GM23248 (cell line): ENCODE measurements around the gene INTS3.

ENCODE experiments used
- EZH2 ChIP-seq: fragments of 200-600 bp; sonication (generic); IDR thresholded peaks from 2 replicates; pipeline ENCODE4 v1.6.1; 2018; ENCODE audit warnings: antibody characterized with exemption, mild to moderate bottlenecking; ENCODE audit not compliant: insufficient read depth, poor library complexity, severe bottlenecking
- EZH2phosphoT487 ChIP-seq: fragments of 200-600 bp; sonication (generic); IDR thresholded peaks from 2 replicates; pipeline ENCODE4 v1.6.1; 2018; ENCODE audit warnings: antibody characterized with exemption, moderate library complexity, mild to moderate bottlenecking, low read depth; ENCODE audit not compliant: insufficient read depth

DNA sequence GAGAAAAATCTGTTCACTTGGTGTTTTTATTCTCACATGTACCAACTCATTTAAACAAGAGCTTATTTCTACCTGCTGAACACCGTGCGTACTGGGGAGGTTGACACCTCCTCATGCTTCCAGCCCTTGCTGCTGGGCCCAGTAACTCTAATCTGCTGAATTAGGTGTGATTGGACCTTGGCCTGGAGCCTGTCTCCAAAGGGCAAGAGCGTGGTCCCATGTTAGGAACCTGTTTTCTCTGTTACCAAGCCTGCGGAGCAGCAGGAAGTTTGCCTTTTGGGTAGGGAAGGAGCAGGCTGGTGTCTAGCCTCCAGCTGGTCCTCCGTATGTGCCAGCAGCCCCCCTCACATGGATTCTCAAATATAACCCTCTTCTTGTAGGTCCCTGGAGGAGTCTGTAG lies 36.5 kb downstream of the INTS3 start:
- no peak for TF ChIP-seq EZH2
- no peak for TF ChIP-seq EZH2phosphoT487
